ENCODE data around the gene CACUL1. TPM values are rescaled to one million over a fixed set of nuclear protein-coding genes. Genes with fewer than 3 reads are reported as not detected.
A peak's percentile ranks its signal among the peaks of the same experiment; 100 is the strongest.

The CACUL1 gene
- total RNA-seq (35.1 and 38.6 TPM in 2 replicates), polyA plus RNA-seq (5.0 and 6.0 TPM in 2 replicates), polyA minus RNA-seq (19.3 and 25.6 TPM in 2 replicates), Bru-seq, nascent RNA (percentile 86 among the genes with signal in this experiment), BruChase-seq, experiment 1, labeled RNA remaining after a 6-hour chase (percentile 86 among the genes with signal in this experiment), BruChase-seq, experiment 2, labeled RNA remaining after a 2-hour chase (percentile 88 among the genes with signal in this experiment)
- polyA plus RNA-seq (2011; cell fraction: cytosol; rRNA removed) = 5.0 and 5.6 TPM in 2 replicates
- 13.3 and 16.4 TPM in 2 replicates for polyA plus RNA-seq (2011; cell fraction: nucleus; rRNA removed)
- polyA plus RNA-seq (2012) = 19.4 and 19.5 TPM in 2 replicates
- polyA minus RNA-seq (2011; cell fraction: cytosol; rRNA and poly(A)+ RNA removed) = 15.9 TPM
- 33.3 and 34.4 TPM in 2 replicates for polyA minus RNA-seq (2011; cell fraction: nucleus; rRNA and poly(A)+ RNA removed)
- long read RNA-seq, full-length matches to known transcripts = 3 of 18 reads
- long read RNA-seq, partial matches to known transcripts = 1 of 18 reads
- long read RNA-seq, other reads (novel, unspliced or antisense) = 14 of 18 reads

DNA sequence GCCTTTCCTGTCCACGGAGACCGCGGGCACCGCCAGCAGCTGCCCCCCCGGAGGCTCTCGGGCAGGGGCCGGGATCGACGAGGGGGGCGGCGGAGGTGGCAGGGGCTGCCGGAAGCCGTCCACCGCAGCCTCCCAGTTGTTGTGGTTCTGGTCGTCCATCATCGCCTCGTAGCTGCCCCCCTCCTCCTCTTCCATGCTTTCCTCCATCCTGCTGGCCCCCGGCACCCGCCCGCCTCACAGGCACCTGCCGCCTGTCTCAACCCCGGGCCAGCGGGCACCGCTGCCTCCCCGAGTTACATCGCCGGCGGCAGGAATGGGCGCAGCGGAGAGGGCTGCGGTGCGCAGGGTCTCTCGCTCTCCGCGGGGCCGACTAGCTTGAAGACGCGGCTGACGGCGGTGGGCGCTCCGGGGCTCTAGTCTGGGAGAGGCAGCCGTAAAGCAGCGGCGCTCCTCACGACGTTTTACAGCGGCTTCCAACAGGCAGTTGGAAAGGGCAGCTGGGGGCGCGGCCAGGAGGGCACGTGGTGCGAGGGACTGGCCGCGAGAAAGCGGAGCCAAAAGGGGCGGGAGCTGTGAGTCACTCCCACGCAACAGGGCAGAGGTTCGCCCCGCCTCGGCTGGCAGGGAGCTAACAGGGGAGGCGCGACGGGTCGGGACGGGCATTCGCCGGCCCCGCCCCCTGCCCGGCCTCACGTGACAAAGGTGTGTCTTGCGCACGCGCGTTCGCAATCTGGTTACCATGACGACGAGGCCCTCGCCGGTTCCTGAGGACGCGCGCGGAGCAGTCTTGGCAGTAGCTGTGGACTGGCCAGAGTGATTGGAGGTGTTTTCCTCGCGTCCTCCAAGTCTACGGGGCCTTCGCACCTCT lies at the start of gene CACUL1:
TSS of gene CACUL1 (minus strand) at position 415 of the 868 bp plus-strand sequence. CDS start at position 207, 208 bp downstream.
- DNase-seq (ENCODE audit: low read depth, low spot score) (peak; percentile 100), FAIRE-seq (peak; percentile 97)
- Histone ChIP-seq H3K27me3 (ENCODE audit: control insufficient read depth in 2 of 2, insufficient read depth in 2 of 2, low read length in 2 of 2) (peaks cover 0 to 2% of the 10 kb centered on the region in 2 experiments), H3K9me1 (replicated peaks; ENCODE audit: control insufficient read depth, extremely low read depth, insufficient read depth, low read length) (no peaks in the 10 kb centered on the region), H3K79me2 (ENCODE audit: control insufficient read depth, insufficient read depth, low read length) (peaks cover 42% of the 10 kb centered on the region), H3K36me3 (ENCODE audit: control insufficient read depth in 2 of 2, extremely low read depth in 1 of 2, insufficient read depth in 2 of 2, low read length in 2 of 2) (no peaks in the 10 kb centered on the region), H3K4me2 (ENCODE audit: insufficient read depth, low read length) (peak within 1 kb of the TSS; percentile 96), H3K4me3 (replicated peaks in 1 of 3; ENCODE audit: insufficient read depth in 1 of 3, low read depth in 1 of 3, low read length in 3 of 3) (peak within 1 kb of the TSS; percentile 55 to 96 (median 84)), H3K9me3 (replicated peaks; ENCODE audit: control insufficient read depth, insufficient read depth, low read length) (no peaks in the 10 kb centered on the region), H3K9ac (replicated peaks; ENCODE audit: extremely low read depth, insufficient read depth, low read length) (peak within 1 kb of the TSS; percentile 71), H4K20me1 (replicated peaks; ENCODE audit: control insufficient read depth, extremely low read depth, insufficient read depth, low read length) (peaks cover 2% of the 10 kb centered on the region), H3K4me1 (ENCODE audit: control insufficient read depth, extremely low read depth, insufficient read depth, low read length) (peaks cover 13% of the 10 kb centered on the region), H2AFZ (ENCODE audit: low read depth, low read length) (peak within 1 kb of the TSS; percentile 93), H3K27ac (ENCODE audit: insufficient read depth, low read depth, low read length) (peak within 1 kb of the TSS; percentile 42)
- CTCF ChIA-PET = interaction anchor here (0.7 to 3.5 kb wide), 10 partner anchors 21 to 275 kb away, joined by 3 to 24 read pairs (median 4); partner anchors contain the start of gene NANOS1
- dilution Hi-C loops (cut with MboI; ENCODE audit: extremely low pct_ligation_motif_present, low sequenced_read_pairs) = no loop called here
- POLR2A ChIA-PET = interaction anchor here (0.5 to 1.2 kb wide), 3 partner anchors 16 to 1456 kb away, joined by 3 read pairs; no protein-coding TSS in a partner anchor
- BruUV-seq (replicated peaks) = no TSS peak
- intact Hi-C loops (cut with micrococcal nuclease) = loop anchor here (1.0 to 10.0 kb wide), 9 partner anchors 8 to 1380 kb away; partner anchors contain the start of genes FAM204A, NANOS1 and PDZD8
- no peak for TF ChIP-seq CTCF (IDR thresholded peaks at IDR 0.05; ENCODE audit: extremely low read depth in 1 of 2, insufficient read depth in 1 of 2, low read depth in 1 of 2, low read length in 2 of 2)
- TF ChIP-seq GATA2 (IDR thresholded peaks at IDR 0.05; ENCODE audit: insufficient read depth, insufficient read length, low read depth, low read length) = no peak
- TF ChIP-seq POLR2AphosphoS5 (IDR thresholded peaks at IDR 0.05; ENCODE audit: insufficient read depth, low read depth, low read length) = peak; percentile 86
- peak; percentile 57 for TF ChIP-seq JUN (IDR thresholded peaks at IDR 0.05; ENCODE audit: borderline replicate concordance, insufficient read depth, insufficient read length, low read depth)
- TF ChIP-seq POLR2A (IDR thresholded peaks at IDR 0.05; ENCODE audit: low read depth, low read length) = peak; percentile 74
- TF ChIP-seq, protein P1, sequence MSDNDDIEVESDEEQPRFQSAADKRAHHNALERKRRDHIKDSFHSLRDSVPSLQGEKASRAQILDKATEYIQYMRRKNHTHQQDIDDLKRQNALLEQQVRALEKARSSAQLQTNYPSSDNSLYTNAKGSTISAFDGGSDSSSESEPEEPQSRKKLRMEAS (IDR thresholded peaks at IDR 0.05; ENCODE audit: insufficient read depth, insufficient read length) = peak; percentile 99
- TF ChIP-seq MYC (IDR thresholded peaks at IDR 0.05; ENCODE audit: low read depth, low read length) = no peak
- peak; percentile 89 for TF ChIP-seq FOS (IDR thresholded peaks at IDR 0.05; ENCODE audit: borderline replicate concordance, insufficient read depth, low read length)
